Ishikawa (cell line): ENCODE measurements around the gene S100A5.

Source experiments
- CEBPB ChIP-seq: IDR thresholded peaks from 2 replicates; pipeline ENCODE4 v1.6.1; 2012
- EP300 ChIP-seq: IDR thresholded peaks from 2 replicates; pipeline ENCODE4 v1.6.1; 2012; ENCODE audit warnings: borderline replicate concordance
- RAD21 ChIP-seq: IDR thresholded peaks from 2 replicates; pipeline ENCODE4 v1.6.1; 2012; ENCODE audit warnings: low read depth
- TEAD4 ChIP-seq: IDR thresholded peaks from 2 replicates; pipeline ENCODE4 v1.6.1; 2012
- YY1 ChIP-seq: IDR thresholded peaks from 2 replicates; pipeline ENCODE4 v1.6.1; 2012; ENCODE audit warnings: low read depth
- ZBTB7A ChIP-seq: IDR thresholded peaks from 2 replicates; pipeline ENCODE4 v1.6.1; 2012; ENCODE audit warnings: low read depth
- TF ChIP-seq, protein P1 (sequence below): IDR thresholded peaks from 2 replicates; pipeline ENCODE4 v1.6.1; 2012
- TF ChIP-seq, protein P2 (sequence below): IDR thresholded peaks from 2 replicates; pipeline ENCODE4 v1.6.1; 2012

DNA sequence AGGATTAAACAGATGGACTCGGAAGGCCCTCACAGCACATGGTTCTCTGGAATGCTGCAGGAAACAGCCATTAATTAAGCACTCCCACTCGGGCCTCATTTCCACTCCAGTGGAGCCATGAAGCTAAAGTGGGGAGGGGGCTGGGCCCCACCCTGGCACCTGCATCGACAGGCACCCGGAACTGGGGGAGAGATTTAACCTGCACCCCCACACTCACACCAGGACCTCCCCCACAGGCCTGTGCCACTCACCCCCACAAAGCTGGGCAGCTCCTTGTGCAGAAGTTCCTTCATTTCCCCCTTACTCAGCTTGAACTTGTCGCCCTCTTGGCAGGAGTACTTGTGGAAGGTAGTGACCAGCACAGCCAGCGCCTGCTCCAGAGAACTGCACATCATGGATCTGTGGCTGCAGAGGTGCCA lies 22.8 kb upstream of the S100A5 start:
- TF ChIP-seq YY1 = no peak
- TF ChIP-seq, protein P1, sequence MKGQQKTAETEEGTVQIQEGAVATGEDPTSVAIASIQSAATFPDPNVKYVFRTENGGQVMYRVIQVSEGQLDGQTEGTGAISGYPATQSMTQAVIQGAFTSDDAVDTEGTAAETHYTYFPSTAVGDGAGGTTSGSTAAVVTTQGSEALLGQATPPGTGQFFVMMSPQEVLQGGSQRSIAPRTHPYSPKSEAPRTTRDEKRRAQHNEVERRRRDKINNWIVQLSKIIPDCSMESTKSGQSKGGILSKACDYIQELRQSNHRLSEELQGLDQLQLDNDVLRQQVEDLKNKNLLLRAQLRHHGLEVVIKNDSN = no peak
- no peak for TF ChIP-seq RAD21
- TF ChIP-seq EP300 = no peak
- TF ChIP-seq, protein P2, sequence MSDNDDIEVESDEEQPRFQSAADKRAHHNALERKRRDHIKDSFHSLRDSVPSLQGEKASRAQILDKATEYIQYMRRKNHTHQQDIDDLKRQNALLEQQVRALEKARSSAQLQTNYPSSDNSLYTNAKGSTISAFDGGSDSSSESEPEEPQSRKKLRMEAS = no peak; the same call in 1 of the 2 replicates
- TF ChIP-seq CEBPB = no peak
- TF ChIP-seq TEAD4 = no peak
- TF ChIP-seq ZBTB7A = no peak
